Activated CD4-positive, alpha-beta T cell treated with anti-CD3 and anti-CD28 coated beads, Interleukin-2, amount 50 U/mL, for 1 hour (primary cell): ENCODE results near the gene NAPG.
"Not testable (repeated sequence)": the region's sequence is repeated elsewhere in the genome, so short reads cannot be mapped to it uniquely, and the experiment has no call there.

Experiments
- DNase-seq: peaks from one replicate; pipeline ENCODE4 v3.0.0-alpha.2; 2020

The NAPG gene

DNA sequence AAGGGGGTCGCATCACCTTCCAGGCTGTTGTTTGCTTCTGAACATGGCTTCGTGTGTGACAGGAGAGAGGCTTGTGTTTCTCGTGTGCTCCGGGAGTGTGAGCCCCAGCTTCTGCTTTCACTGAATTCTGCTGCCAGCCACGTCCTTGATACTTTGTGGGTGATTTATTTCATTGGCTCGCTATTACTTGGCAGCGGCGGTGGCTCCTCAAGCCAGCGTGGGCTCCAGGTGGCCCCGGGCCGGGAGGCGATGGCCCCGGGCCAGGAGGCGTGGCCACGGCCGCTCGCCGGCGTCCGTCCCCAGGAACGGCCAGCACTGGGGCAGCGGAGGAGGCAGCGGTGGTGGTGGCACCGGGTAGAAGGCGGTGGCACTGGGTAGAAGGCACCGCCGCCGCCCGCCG lies 63.1 kb downstream of the NAPG start:
- DNase-seq = no peak

DNA sequence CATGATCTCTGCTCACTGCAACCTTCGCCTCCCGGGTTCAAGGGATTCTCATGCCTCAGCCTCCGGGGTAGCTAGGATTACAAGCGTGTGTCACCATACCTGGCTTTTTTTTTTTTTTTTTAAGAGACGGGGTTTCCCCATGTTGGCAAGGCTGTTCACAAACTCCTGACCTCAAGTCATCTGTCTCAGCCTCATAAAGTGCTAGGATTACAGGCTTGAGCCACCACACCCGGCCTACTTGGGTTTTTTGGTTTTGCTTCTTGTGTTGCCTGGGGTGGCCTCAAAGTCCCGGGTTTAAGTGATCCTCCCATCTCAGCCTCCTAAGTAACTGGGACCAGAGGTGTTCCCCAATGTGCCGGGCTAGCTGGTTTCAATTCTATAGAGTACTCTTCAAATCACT lies 64.6 kb downstream of the NAPG start:
- no peak for DNase-seq

DNA sequence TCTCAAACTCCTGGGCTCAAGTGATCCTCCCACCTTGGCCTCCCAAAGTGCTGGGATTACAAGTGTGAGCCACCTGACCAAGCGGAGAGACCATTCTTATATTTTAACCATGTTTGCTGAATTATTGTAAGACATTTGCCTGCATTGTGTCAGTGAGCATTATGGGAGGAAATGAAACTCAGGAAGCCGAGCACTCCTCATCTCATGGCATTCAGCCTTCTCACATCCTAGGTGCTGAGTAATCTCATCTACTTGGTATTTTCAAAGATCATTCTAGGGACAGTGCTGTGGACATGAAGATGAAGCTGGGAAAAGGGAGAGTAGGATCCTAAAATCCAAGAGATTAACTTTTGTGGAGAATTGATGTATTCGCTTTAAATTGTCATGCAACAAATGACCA lies 66.1 kb downstream of the NAPG start:
- DNase-seq = no peak

DNA sequence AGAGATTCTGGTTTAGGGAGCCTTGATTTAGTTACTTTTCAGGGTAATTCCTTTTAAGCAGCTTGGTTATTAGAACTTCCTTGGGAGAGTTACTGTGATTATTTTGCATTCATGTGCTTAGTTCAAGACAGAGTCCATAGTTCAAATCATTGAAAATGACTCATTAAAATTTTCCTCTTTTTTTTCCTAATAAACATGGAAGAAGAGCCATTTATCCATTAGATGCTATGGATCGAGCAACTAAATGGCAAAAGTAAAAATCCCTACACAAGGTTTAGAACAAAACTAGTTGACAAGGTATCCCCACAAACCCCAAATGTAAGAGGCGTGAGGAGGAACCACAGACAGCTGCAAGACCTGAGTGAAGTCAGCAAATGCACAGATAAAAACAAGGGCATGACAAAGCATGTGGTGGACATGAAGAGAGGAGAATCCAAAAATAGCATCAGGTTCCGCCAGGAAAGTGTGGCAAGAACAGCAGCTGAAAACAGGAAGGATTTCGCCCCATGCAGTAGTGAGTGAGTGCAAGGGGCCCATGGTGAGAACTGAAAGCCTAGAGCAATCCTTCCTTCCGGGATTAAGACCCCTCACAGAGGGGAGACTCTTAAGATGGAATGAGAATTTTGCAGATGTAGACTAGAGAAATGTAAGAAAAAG lies 67.7 kb downstream of the NAPG start:
- DNase-seq = not testable (repeated sequence)

DNA sequence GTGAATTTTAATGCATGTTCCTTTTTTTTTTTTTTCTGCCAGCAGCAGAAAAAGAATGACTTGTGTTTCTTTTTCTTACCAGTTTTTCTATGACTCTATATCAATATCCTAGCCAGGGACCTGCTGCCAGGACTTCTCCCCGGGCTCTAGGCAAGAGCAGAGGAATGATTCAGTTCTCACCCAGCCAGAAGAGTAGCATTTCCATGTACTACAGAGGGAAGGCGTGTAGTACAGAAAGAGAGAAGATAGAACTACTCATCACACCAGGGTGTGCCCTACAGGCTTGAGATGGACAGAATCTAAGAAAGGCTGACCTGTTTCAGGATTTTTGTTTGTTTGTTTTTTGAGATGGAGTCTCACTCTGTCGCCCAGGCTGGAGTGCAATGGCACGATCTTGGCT lies 70.1 kb downstream of the NAPG start:
- not testable (repeated sequence) for DNase-seq

DNA sequence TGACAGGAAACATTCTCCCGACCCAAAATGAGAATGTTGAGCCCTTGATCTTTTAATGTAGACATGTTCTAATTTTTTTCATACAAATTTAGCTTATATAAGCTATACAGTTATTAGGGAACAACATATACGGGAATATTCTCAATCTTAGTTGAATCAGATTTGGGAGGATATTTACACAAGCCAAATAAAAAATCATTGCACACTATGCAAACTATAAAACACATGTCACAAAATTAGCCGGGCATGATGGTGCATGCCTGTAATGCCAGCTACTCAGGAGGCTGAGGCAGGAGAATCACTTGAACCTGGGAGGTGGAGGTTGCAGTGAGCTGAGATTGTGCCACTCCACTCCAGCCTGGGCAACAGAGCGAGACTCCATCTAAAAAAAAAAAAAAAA lies 71.9 kb downstream of the NAPG start:
- not testable (repeated sequence) for DNase-seq

DNA sequence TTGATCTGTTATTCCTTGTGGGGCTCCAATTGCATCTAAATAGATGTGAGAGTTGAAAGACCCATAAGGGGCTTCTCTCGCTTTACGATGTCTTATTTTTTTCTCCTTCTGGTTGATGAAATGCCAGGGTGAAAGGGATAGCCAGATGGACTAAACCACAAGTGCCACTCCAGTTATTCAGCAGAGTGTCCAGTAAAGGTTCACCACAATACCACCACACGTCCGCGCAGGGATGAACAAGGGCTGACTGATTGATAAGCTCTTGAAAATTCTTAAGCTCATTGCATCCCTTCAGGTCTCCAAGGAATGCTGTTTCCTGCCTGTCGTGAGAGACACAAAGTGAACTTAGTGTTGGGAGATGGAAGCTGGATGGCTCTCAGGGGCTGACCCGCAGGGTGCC lies 74.9 kb downstream of the NAPG start:
- not testable (repeated sequence) for DNase-seq
